SH-SY5Y (cell line): ENCODE results near the gene ENDOD1.

ENCODE experiments used
- GATA2 ChIP-seq: IDR thresholded peaks from 2 replicates; pipeline ENCODE4 v1.6.1; 2011; ENCODE audit warnings: mild to moderate bottlenecking, low read depth, low read length
- GATA3 ChIP-seq: IDR thresholded peaks from 2 replicates; pipeline ENCODE4 v1.6.1; 2011; ENCODE audit warnings: low read depth, mild to moderate bottlenecking, low read length, moderate library complexity

The ENDOD1 gene

DNA sequence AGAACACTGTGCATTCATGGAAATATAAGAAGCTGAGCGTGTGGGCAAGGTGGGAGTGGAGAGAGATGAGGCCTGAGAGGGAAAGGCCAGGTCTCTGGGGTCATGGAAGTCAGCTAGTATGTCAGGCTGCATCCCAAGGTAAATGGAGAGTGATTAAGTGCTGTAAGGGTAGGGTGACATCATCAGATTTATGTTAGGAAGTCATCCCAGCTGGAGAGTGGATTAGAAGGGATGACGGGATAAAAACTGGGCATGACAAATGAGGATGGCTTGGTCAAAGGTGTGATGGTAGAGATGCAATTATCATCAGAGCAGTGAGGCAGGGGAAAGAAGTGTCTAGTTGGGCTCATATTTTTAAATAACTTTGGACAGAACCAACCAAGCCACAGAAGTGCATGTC lies 3.5 kb upstream of the ENDOD1 start:
- TF ChIP-seq GATA2 (no peak), GATA3 (no peak)

DNA sequence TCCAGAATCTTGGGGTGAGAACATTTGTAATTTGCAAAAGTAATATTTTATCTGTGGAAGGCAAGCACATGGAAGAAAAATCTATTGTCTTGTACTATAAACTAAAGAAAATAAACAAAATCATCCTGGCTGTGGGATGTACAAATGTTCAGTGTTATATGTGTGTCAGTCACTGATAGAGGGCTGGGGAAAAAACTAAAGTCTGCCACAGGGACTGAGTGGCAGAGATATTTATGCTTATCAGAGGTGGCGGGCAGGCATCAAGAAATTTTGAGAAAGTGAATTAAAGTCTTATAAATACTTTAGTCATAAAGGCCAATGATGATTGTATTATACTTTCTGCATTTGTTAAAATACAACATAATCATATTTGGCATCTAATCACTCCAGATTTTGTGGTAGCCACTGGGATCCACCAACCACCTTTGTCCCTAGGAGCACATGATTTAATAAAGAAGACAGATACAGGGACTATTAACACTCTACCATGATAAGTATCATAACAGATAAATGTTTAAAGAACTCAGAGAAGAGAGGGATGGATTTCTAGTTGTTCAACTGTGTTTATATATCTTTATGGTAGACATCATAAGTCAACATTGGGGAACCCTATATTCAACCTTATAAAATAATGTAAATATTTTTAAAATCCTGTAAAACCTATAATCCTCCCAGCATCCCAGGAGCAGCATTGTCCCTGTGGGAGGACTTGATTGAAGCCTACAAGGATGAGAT lies 2.6 kb upstream of the ENDOD1 start:
- TF ChIP-seq GATA2, result no peak
- TF ChIP-seq GATA3, result no peak

GRCh38 chr11:95088946-95089619 lies 563 bp upstream of the ENDOD1 start:
- TF ChIP-seq GATA2 (no peak), GATA3 (no peak)

DNA sequence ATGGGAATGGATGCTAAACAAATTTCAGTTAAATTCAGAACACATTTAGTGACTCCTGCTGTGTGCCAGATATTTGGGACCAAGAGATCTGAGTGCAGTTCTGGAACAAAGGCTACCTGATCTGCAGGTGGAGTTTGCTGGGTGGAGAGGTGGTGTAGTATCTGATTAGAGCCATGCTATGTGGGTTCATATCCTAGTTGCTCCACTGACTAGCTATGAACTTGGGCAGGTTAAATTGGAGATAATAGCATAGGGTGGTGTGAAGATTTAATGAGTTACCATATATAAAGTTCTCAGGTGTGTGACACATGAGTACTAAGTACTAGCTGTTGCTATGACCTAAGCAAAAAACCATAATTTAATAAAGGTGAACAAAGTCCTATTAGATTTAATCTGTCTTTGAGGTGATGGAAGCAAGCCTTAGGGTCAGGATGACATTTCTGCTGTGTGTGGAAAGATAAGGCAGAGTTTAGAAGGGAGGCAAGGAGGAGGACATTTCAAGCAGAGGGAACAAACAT lies 2.1 kb downstream of the ENDOD1 start:
- no peak for TF ChIP-seq GATA3
- TF ChIP-seq GATA2, result no peak

DNA sequence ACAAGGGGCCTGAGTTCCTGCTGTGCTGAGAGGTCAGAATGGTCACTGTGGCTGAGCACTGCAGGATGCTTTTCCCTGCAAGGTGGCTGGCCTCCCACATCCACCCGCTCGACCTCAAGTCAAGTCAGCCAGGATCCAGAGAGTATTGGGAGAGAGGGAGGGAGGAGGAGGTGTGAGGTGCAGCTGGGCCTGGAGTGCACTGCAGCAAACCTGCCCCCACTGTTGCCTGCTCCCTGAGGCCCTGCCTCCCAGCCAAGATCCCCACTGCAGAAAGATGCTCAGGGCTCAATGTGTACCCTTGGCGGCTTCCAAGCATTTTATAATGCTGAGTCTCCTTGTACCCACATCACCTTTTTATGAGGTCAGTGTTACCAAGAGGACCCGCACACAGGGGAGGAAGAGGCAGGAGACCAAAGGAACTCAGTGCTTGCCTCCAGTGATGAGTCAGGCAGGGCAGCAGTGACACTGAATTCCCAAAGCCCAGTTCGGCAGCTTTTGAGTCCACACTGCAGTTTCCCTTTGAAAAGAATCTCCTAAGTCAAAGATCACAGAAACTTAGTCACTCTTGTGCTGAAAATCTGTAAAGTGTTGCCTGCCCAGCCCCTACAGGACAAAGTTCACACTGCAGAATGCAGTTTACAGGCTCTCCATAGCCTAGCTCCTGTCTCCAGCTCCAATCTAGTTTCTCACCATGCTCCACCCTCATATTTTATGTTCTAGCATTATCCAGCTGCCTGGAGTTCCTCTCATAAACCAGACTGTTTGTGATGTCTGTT lies 3.1 kb downstream of the ENDOD1 start:
- no peak for TF ChIP-seq GATA3
- no peak for TF ChIP-seq GATA2

DNA sequence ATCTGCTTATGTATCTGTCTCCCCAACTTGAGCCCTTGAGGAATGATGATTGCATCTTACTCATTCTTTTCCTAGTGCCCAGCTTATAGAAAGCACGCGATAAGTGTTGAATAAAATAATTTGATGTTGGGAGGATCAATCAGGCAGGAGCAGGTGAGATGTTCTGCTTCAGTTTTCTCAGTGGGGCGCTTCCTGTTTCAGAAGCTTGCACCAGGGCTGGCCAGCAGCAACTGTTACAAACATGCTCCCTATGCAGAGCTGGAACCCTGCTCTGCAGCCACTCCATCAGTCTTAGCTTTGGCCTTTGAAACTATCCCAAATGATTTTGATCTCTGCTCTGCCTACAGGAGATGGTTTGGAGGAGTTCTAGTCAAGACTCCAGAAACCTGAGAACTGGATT lies 3.9 kb downstream of the ENDOD1 start:
- TF ChIP-seq GATA3, result no peak
- no peak for TF ChIP-seq GATA2

DNA sequence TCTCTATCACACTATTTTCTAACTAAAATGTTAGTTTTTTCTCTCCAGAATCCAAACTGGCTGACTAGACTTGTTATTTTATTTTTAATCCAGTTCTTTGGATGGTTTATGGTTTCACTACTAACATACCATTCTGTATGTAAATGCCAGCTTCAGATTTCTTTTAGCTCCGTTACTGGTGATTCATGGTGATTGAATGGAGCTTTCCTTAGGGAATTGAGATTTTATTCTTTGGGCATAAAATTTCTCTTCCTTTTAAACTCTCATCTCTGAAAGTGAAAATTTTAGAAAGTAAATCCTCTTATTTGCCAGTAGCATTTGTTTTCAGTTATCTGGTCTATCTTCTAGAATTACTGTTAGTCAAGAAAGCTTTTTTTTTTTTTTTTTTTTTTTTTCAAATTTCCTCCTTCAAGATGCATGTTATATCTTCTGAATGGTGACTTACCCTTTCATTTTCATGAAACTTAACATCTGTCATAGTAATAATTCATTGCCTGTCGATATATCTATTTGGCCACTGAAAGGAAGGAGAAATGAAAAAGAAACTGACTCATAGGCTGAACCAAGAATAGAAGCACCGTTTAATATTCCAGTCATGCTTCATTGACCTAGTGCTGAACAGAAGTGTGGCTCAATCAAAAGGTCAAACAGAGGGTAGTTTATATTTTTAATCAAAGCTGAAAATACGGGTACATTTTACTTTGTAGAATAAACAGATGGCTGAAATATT lies 6.4 kb downstream of the ENDOD1 start:
- no peak for TF ChIP-seq GATA2
- TF ChIP-seq GATA3, result no peak

GRCh38 chr11:95097209-95097608 lies 7.6 kb downstream of the ENDOD1 start:
- TF ChIP-seq GATA2, result no peak
- no peak for TF ChIP-seq GATA3

GRCh38 chr11:95098826-95099225 lies 9.2 kb downstream of the ENDOD1 start:
- no peak for TF ChIP-seq GATA3
- TF ChIP-seq GATA2, result no peak

DNA sequence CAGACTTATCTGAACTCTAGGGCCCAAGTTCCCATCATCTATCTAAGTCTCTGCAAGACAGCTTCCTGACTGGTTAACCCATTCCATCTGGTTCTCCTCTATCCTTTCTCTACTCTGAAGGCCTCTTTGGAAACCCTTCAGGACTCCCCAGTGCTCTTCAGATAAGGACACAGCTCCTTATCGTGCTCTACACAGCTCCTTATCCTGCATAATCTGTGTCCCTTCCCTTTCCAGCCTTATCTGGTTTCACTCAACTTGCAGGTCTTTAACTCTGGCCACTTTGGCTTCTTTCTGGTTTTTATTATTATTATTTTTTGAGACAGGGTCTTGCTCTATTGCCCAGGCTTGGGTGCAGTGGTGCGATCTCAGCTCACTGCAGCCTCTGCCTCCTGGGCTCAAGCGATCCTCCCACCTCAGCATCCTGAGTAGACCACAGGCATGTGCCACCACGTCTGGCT lies 10.6 kb downstream of the ENDOD1 start:
- TF ChIP-seq GATA3, result no peak
- no peak for TF ChIP-seq GATA2

- TF ChIP-seq GATA3 (no peak), GATA2 (no peak)
Observed at GRCh38 chr11:95100856-95101507, 11.3 kb downstream of the ENDOD1 start.

DNA sequence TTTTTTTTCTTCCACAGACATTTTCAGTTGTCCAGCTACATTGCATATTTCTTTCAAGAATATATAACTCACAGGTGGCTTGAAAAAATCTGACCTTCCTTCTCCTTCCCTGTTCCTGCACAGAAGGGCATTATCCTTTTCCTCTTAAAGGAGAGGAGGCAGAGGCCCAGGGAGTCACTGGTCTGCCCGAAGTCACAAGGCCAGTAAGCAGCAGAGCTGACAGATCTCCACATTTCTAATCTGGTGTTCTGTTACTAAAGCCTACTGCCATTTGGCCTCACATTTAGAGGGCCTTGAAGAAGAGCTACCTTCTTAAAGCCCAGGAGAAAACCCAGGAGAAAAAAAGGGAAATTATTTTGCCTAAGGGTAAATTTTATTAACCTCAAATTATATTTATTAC lies 12.3 kb downstream of the ENDOD1 start:
- TF ChIP-seq GATA2 (no peak), GATA3 (no peak)

- TF ChIP-seq GATA3 (no peak), GATA2 (no peak)
Observed at GRCh38 chr11:95102733-95103132, 13.1 kb downstream of the ENDOD1 start.
